ENCODE data around the gene THSD4.

Gene THSD4

DNA sequence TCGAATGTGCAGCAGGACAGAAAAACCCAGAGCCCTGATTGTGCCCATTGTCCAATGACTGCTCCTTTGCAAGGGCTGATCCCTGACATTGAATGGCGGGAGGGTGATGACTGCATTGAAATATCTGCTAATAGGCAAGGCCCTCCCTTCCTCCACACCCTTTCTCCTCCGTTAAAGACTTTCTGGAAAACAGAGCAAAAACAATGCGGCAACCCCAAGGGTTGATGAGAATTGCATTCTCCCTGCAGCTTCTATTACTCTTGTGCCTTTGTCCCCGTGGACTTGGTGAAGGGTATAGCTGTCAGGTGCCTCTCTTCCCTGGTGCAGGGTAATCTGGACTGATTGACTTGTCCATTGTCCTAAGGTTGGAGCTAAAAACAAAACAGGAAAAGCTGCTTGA, 71.8 kb downstream of the THSD4 start:
- no peak for DNase-seq
- H3K36me3 ChIP-seq (ENCODE audit: control insufficient read depth in 1 of 2, insufficient read depth in 2 of 2, low read depth in 1 of 2, low read length in 2 of 2): no peaks in the 10 kb centered on the region
- no peak overlapping the region for H3K4me3 ChIP-seq (ENCODE audit: insufficient read depth in 1 of 2, low read depth in 1 of 2, low read length in 2 of 2)
- no peak overlapping the region for H2BK15ac ChIP-seq (ENCODE audit: low read depth, poor library complexity, severe bottlenecking)
- H2BK5ac ChIP-seq (ENCODE audit: low read depth, low read length, poor library complexity, severe bottlenecking): no peak overlapping the region
- H3K4me1 ChIP-seq (ENCODE audit: control insufficient read depth, insufficient read depth, low read depth, low read length): no peaks in the 10 kb centered on the region
- H3K9ac ChIP-seq (ENCODE audit: low read length): no peak overlapping the region
- no peak overlapping the region for H3K27ac ChIP-seq (ENCODE audit: low read length, poor library complexity, severe bottlenecking)
- H2AK5ac ChIP-seq (ENCODE audit: low read length, severe bottlenecking): no peak overlapping the region
- no peak overlapping the region for H3K18ac ChIP-seq (ENCODE audit: low read depth in 1 of 2, low read length in 2 of 2)
- no peak overlapping the region for H3K4me2 ChIP-seq (ENCODE audit: low read length, poor library complexity, severe bottlenecking)
- WGBS: 88% methylated on average over 4 of the region's 5 CpGs
- no peak overlapping the region for H3K23ac ChIP-seq (ENCODE audit: low read length in 2 of 2)
- H3K79me1 ChIP-seq (replicated peaks; ENCODE audit: low read length, poor library complexity, severe bottlenecking): peaks cover 14% of the 10 kb centered on the region
- no peak overlapping the region for H3K4ac ChIP-seq (ENCODE audit: low read depth in 1 of 2, low read length in 2 of 2)
- no peak overlapping the region for H4K91ac ChIP-seq (ENCODE audit: low read length)
- H2BK120ac ChIP-seq (ENCODE audit: low read depth, low read length): no peak overlapping the region
- H3K14ac ChIP-seq (ENCODE audit: low read length in 2 of 2): no peak overlapping the region
- H4K8ac ChIP-seq (ENCODE audit: low read length): no peak overlapping the region
- no peak overlapping the region for H2BK12ac ChIP-seq (ENCODE audit: low read length in 2 of 2)
- H2AFZ ChIP-seq (ENCODE audit: low read depth, low read length): no peak overlapping the region
- no peaks in the 10 kb centered on the region for H3K27me3 ChIP-seq (ENCODE audit: control insufficient read depth in 1 of 2, insufficient read depth in 1 of 2, low read length in 2 of 2)
- H3K9me3 ChIP-seq (ENCODE audit: control insufficient read depth, low read length): no peaks in the 10 kb centered on the region

DNA sequence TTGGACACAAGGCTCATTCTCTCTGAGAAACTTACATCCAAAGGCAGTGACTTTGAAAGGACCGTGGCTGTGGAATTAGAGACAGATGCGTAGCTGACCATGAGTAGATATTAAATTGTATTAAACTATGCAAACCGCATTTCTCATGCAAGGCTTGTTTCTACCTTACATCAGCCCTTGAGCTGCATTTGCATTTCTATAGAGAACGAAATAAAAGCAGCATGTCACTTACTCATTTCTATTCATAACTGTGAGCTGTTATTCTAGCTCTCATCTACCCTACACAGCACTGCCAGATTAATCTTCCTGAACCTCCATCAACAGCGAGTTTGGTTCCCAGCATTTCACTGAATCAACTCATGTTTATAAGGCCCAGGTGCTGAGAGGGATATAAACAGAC, 72.3 kb downstream of the THSD4 start:
- Histone ChIP-seq H3K79me1 (replicated peaks; ENCODE audit: low read length, poor library complexity, severe bottlenecking) (peaks cover 16% of the 10 kb centered on the region), H2BK5ac (ENCODE audit: low read depth, low read length, poor library complexity, severe bottlenecking) (no peak overlapping the region), H3K4ac (ENCODE audit: low read depth in 1 of 2, low read length in 2 of 2) (no peak overlapping the region), H3K23ac (ENCODE audit: low read length in 2 of 2) (no peak overlapping the region), H3K18ac (ENCODE audit: low read depth in 1 of 2, low read length in 2 of 2) (no peak overlapping the region), H2BK12ac (ENCODE audit: low read length in 2 of 2) (no peak overlapping the region), H2BK15ac (ENCODE audit: low read depth, poor library complexity, severe bottlenecking) (no peak overlapping the region), H4K8ac (ENCODE audit: low read length) (no peak overlapping the region), H3K9ac (ENCODE audit: low read length) (no peak overlapping the region), H2BK120ac (ENCODE audit: low read depth, low read length) (no peak overlapping the region), H4K91ac (ENCODE audit: low read length) (no peak overlapping the region), H3K27ac (ENCODE audit: low read length, poor library complexity, severe bottlenecking) (no peak overlapping the region), H3K4me1 (ENCODE audit: control insufficient read depth, insufficient read depth, low read depth, low read length) (no peaks in the 10 kb centered on the region), H3K36me3 (ENCODE audit: control insufficient read depth in 1 of 2, insufficient read depth in 2 of 2, low read depth in 1 of 2, low read length in 2 of 2) (no peaks in the 10 kb centered on the region), H2AK5ac (ENCODE audit: low read length, severe bottlenecking) (no peak overlapping the region), H3K4me3 (ENCODE audit: insufficient read depth in 1 of 2, low read depth in 1 of 2, low read length in 2 of 2) (no peak overlapping the region), H3K9me3 (ENCODE audit: control insufficient read depth, low read length) (no peaks in the 10 kb centered on the region), H2AFZ (ENCODE audit: low read depth, low read length) (no peak overlapping the region), H3K27me3 (ENCODE audit: control insufficient read depth in 1 of 2, insufficient read depth in 1 of 2, low read length in 2 of 2) (no peaks in the 10 kb centered on the region), H3K14ac (ENCODE audit: low read length in 2 of 2) (no peak overlapping the region), H3K4me2 (ENCODE audit: low read length, poor library complexity, severe bottlenecking) (no peak overlapping the region)
- DNase-seq: no peak
- 90% methylated on average over 5 of the region's 5 CpGs for WGBS

DNA sequence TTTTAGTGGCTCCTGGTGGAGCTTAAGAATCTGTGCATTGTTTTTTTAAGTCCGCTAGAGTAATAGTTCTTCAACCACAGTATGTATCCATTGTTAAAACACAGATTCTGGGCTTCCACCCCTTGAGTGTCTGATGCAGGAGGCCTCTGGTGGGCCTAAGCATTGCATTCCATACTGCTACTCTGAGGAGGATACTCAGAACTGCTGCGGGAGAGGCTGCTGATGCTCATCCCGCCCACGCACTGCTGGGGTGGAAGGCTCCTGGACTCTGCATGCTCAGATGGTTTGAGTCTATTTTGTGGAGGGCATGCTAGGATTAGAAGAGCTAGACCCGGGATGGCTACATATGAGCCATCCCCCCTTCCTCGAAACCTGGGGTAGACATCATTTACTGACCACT, 74.4 kb downstream of the THSD4 start:
- no peak overlapping the region for H2BK5ac ChIP-seq (ENCODE audit: low read depth, low read length, poor library complexity, severe bottlenecking)
- peaks cover 12% of the 10 kb centered on the region for H3K79me1 ChIP-seq (replicated peaks; ENCODE audit: low read length, poor library complexity, severe bottlenecking)
- no peaks in the 10 kb centered on the region for H3K27me3 ChIP-seq (ENCODE audit: control insufficient read depth in 1 of 2, insufficient read depth in 1 of 2, low read length in 2 of 2)
- H2BK12ac ChIP-seq (ENCODE audit: low read length in 2 of 2): no peak overlapping the region
- H3K27ac ChIP-seq (ENCODE audit: low read length, poor library complexity, severe bottlenecking): no peak overlapping the region
- H3K14ac ChIP-seq (ENCODE audit: low read length in 2 of 2): no peak overlapping the region
- H2AFZ ChIP-seq (ENCODE audit: low read depth, low read length): no peak overlapping the region
- H3K9me3 ChIP-seq (ENCODE audit: control insufficient read depth, low read length): no peaks in the 10 kb centered on the region
- no peaks in the 10 kb centered on the region for H3K4me1 ChIP-seq (ENCODE audit: control insufficient read depth, insufficient read depth, low read depth, low read length)
- no peak overlapping the region for H3K4me2 ChIP-seq (ENCODE audit: low read length, poor library complexity, severe bottlenecking)
- no peak overlapping the region for H2AK5ac ChIP-seq (ENCODE audit: low read length, severe bottlenecking)
- H3K4me3 ChIP-seq (ENCODE audit: insufficient read depth in 1 of 2, low read depth in 1 of 2, low read length in 2 of 2): no peak overlapping the region
- H3K4ac ChIP-seq (ENCODE audit: low read depth in 1 of 2, low read length in 2 of 2): no peak overlapping the region
- H3K36me3 ChIP-seq (ENCODE audit: control insufficient read depth in 1 of 2, insufficient read depth in 2 of 2, low read depth in 1 of 2, low read length in 2 of 2): peaks cover 0 to 3% of the 10 kb centered on the region in 2 experiments
- whole genome bisulfite sequencing: 92% methylated on average over 6 of the region's 6 CpGs
- no peak overlapping the region for H2BK120ac ChIP-seq (ENCODE audit: low read depth, low read length)
- no peak overlapping the region for H3K9ac ChIP-seq (ENCODE audit: low read length)
- H3K23ac ChIP-seq (ENCODE audit: low read length in 2 of 2): no peak overlapping the region
- no peak overlapping the region for H4K91ac ChIP-seq (ENCODE audit: low read length)
- no peak overlapping the region for H2BK15ac ChIP-seq (ENCODE audit: low read depth, poor library complexity, severe bottlenecking)
- no peak overlapping the region for H3K18ac ChIP-seq (ENCODE audit: low read depth in 1 of 2, low read length in 2 of 2)
- DNase-seq: no peak
- H4K8ac ChIP-seq (ENCODE audit: low read length): no peak overlapping the region

DNA sequence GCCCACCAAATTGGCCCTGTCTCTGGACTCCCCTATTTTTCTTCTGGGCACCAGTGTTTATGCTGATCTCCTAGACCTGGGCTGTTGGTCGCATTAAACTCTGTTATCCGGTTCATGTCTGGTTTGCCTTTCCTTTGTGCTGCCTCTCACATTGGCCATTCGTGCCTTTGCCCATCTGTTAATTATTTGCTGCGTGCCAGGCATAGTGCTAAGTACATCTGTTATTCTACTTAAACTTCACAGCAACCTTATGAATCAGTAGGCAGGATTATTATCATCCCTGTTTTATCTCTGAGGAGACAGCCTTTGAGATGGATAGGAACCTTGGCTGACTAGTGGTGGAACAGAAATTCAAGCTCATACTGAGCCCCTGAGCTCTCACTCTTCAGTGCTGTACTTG, 76.0 kb downstream of the THSD4 start:
- no peak overlapping the region for H2AK5ac ChIP-seq (ENCODE audit: low read length, severe bottlenecking)
- H2BK12ac ChIP-seq (ENCODE audit: low read length in 2 of 2): no peak overlapping the region
- no peak overlapping the region for H3K18ac ChIP-seq (ENCODE audit: low read depth in 1 of 2, low read length in 2 of 2)
- no peak overlapping the region for H3K4me3 ChIP-seq (ENCODE audit: insufficient read depth in 1 of 2, low read depth in 1 of 2, low read length in 2 of 2)
- no peak overlapping the region for H4K91ac ChIP-seq (ENCODE audit: low read length)
- peaks cover 10% of the 10 kb centered on the region for H3K79me1 ChIP-seq (replicated peaks; ENCODE audit: low read length, poor library complexity, severe bottlenecking)
- no peak overlapping the region for H2BK120ac ChIP-seq (ENCODE audit: low read depth, low read length)
- no peak overlapping the region for H2BK5ac ChIP-seq (ENCODE audit: low read depth, low read length, poor library complexity, severe bottlenecking)
- H4K8ac ChIP-seq (ENCODE audit: low read length): no peak overlapping the region
- no peaks in the 10 kb centered on the region for H3K9me3 ChIP-seq (ENCODE audit: control insufficient read depth, low read length)
- H3K27me3 ChIP-seq (ENCODE audit: control insufficient read depth in 1 of 2, insufficient read depth in 1 of 2, low read length in 2 of 2): no peaks in the 10 kb centered on the region
- no peaks in the 10 kb centered on the region for H3K4me1 ChIP-seq (ENCODE audit: control insufficient read depth, insufficient read depth, low read depth, low read length)
- WGBS: 98% methylated on average over 4 of the region's 4 CpGs
- H3K14ac ChIP-seq (ENCODE audit: low read length in 2 of 2): no peak overlapping the region
- H3K23ac ChIP-seq (ENCODE audit: low read length in 2 of 2): no peak overlapping the region
- DNase-seq: no peak
- no peak overlapping the region for H2AFZ ChIP-seq (ENCODE audit: low read depth, low read length)
- H3K4me2 ChIP-seq (ENCODE audit: low read length, poor library complexity, severe bottlenecking): no peak overlapping the region
- H3K9ac ChIP-seq (ENCODE audit: low read length): no peak overlapping the region
- H3K36me3 ChIP-seq (ENCODE audit: control insufficient read depth in 1 of 2, insufficient read depth in 2 of 2, low read depth in 1 of 2, low read length in 2 of 2): peaks cover 0 to 3% of the 10 kb centered on the region in 2 experiments
- H2BK15ac ChIP-seq (ENCODE audit: low read depth, poor library complexity, severe bottlenecking): no peak overlapping the region
- H3K4ac ChIP-seq (ENCODE audit: low read depth in 1 of 2, low read length in 2 of 2): no peak overlapping the region
- no peak overlapping the region for H3K27ac ChIP-seq (ENCODE audit: low read length, poor library complexity, severe bottlenecking)
